ENCODE measurements around the gene GOLGA6L7. TPM values are rescaled to one million over a fixed set of nuclear protein-coding genes. Genes with fewer than 3 reads are reported as not detected.
"Not testable (repeated sequence)": the region's sequence is repeated elsewhere in the genome, so short reads cannot be mapped to it uniquely, and the experiment has no call there.

The GOLGA6L7 gene
- total RNA-seq, 1 donor from 2014 or later = not detected

DNA sequence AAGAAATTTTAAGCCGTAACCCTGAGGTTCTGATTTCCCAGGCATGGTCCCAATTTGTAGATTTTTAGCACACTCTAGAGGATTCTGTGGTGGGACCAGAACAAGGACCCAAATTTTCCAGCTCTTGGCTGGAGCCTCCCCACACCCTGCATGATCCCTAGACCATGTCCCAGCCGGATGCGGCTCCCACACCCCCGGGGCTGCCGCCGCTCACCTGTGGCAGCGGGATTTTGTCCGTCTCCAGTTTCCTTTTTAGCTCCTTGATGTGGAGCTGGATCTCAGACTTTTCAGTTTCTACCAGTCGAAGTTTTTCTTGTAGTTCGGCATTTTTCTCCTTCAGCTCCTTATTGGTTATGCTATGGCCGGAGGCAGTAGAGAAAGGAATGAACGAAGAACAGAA lies 4.9 kb downstream of the GOLGA6L7 start:
- not testable (repeated sequence) for H3K27me3 Mint-ChIP-seq (ENCODE audit: low read depth, unreplicated experiment); DNase-seq (ENCODE audit: low read depth); H3K9ac ChIP-seq (ENCODE audit: low read length); H4K20me1 ChIP-seq (ENCODE audit: insufficient read depth, low read length); H3K9me3 ChIP-seq (ENCODE audit: insufficient read depth, low read depth, low read length); H3K27ac Mint-ChIP-seq (ENCODE audit: unreplicated experiment); FAIRE-seq; H3K4me3 Mint-ChIP-seq (ENCODE audit: unreplicated experiment); H3K79me2 ChIP-seq (ENCODE audit: insufficient read depth, low read length); H3K36me3 ChIP-seq (ENCODE audit: insufficient read depth, low read length); H3K4me1 Mint-ChIP-seq (ENCODE audit: low read depth, unreplicated experiment); H3K4me1 ChIP-seq (ENCODE audit: insufficient read depth, low read length); H3K4me3 ChIP-seq (ENCODE audit: insufficient read depth, low read depth, low read length); H2AFZ ChIP-seq (ENCODE audit: low read depth, low read length); H3K27me3 ChIP-seq (ENCODE audit: insufficient read depth, low read length); H3K36me3 Mint-ChIP-seq (ENCODE audit: low read depth, unreplicated experiment); H3K4me2 ChIP-seq (ENCODE audit: low read length); H3K9me3 Mint-ChIP-seq (ENCODE audit: unreplicated experiment); H3K27ac ChIP-seq (ENCODE audit: low read depth, low read length)

DNA sequence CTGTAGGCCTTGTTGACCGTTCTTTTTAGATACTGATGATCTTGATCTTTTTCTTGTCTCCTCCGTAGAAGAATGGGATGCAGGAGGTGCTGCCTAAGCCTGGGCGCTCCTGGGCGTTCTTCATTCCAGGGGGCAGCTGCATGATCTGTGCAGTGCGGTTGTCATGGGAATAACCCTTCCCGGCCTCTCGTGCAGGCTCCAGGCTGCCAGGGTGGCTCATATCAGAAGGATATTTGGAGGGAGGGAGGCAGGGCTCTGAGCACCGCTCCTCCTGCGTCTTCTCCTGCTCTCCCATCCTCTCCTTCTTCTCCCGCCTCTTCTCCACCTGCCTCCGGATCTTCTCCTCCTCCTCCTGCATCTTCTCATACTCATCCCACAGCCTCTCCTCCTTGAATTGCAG lies 6.2 kb downstream of the GOLGA6L7 start:
- H3K36me3 ChIP-seq (ENCODE audit: insufficient read depth, low read length); FAIRE-seq; H3K4me3 ChIP-seq (ENCODE audit: insufficient read depth, low read depth, low read length); H3K4me1 Mint-ChIP-seq (ENCODE audit: low read depth, unreplicated experiment); H3K27me3 Mint-ChIP-seq (ENCODE audit: low read depth, unreplicated experiment); H3K9me3 Mint-ChIP-seq (ENCODE audit: unreplicated experiment); H2AFZ ChIP-seq (ENCODE audit: low read depth, low read length); DNase-seq (ENCODE audit: low read depth); H3K9me3 ChIP-seq (ENCODE audit: insufficient read depth, low read depth, low read length); H3K27ac ChIP-seq (ENCODE audit: low read depth, low read length); H3K9ac ChIP-seq (ENCODE audit: low read length); H4K20me1 ChIP-seq (ENCODE audit: insufficient read depth, low read length); H3K36me3 Mint-ChIP-seq (ENCODE audit: low read depth, unreplicated experiment); H3K4me2 ChIP-seq (ENCODE audit: low read length); H3K79me2 ChIP-seq (ENCODE audit: insufficient read depth, low read length); H3K27ac Mint-ChIP-seq (ENCODE audit: unreplicated experiment); H3K4me1 ChIP-seq (ENCODE audit: insufficient read depth, low read length); H3K4me3 Mint-ChIP-seq (ENCODE audit: unreplicated experiment); H3K27me3 ChIP-seq (ENCODE audit: insufficient read depth, low read length): not testable (repeated sequence)

DNA sequence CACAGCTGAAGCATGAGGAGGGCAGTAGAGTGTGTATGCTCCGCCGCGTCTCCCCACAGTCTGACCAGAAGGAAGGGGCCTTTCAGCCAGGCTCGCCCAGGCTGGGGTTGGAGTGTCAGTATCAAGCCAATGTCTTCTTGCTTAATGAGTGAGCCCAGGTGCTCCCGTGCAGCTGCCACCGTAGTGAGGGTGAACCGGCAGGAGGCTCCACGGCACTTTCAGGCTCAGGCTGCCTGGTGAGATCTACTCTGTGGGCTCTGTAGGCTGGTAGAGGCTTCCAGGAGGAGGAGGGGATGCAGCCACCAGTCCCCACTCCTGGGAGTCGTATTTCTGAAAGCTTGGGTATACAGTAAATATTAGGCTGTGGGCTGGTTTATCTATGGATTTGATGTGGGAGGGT lies 8.2 kb downstream of the GOLGA6L7 start:
- H3K27me3 ChIP-seq (ENCODE audit: insufficient read depth, low read length); FAIRE-seq; H3K27ac ChIP-seq (ENCODE audit: low read depth, low read length); H3K36me3 Mint-ChIP-seq (ENCODE audit: low read depth, unreplicated experiment); H3K4me3 ChIP-seq (ENCODE audit: insufficient read depth, low read depth, low read length); H2AFZ ChIP-seq (ENCODE audit: low read depth, low read length); H3K27ac Mint-ChIP-seq (ENCODE audit: unreplicated experiment); H3K79me2 ChIP-seq (ENCODE audit: insufficient read depth, low read length); H3K27me3 Mint-ChIP-seq (ENCODE audit: low read depth, unreplicated experiment); H3K4me3 Mint-ChIP-seq (ENCODE audit: unreplicated experiment); H3K9me3 Mint-ChIP-seq (ENCODE audit: unreplicated experiment); H3K9me3 ChIP-seq (ENCODE audit: insufficient read depth, low read depth, low read length); H3K4me1 ChIP-seq (ENCODE audit: insufficient read depth, low read length); H4K20me1 ChIP-seq (ENCODE audit: insufficient read depth, low read length); H3K4me2 ChIP-seq (ENCODE audit: low read length); DNase-seq (ENCODE audit: low read depth); H3K4me1 Mint-ChIP-seq (ENCODE audit: low read depth, unreplicated experiment); H3K36me3 ChIP-seq (ENCODE audit: insufficient read depth, low read length); H3K9ac ChIP-seq (ENCODE audit: low read length): not testable (repeated sequence)

DNA sequence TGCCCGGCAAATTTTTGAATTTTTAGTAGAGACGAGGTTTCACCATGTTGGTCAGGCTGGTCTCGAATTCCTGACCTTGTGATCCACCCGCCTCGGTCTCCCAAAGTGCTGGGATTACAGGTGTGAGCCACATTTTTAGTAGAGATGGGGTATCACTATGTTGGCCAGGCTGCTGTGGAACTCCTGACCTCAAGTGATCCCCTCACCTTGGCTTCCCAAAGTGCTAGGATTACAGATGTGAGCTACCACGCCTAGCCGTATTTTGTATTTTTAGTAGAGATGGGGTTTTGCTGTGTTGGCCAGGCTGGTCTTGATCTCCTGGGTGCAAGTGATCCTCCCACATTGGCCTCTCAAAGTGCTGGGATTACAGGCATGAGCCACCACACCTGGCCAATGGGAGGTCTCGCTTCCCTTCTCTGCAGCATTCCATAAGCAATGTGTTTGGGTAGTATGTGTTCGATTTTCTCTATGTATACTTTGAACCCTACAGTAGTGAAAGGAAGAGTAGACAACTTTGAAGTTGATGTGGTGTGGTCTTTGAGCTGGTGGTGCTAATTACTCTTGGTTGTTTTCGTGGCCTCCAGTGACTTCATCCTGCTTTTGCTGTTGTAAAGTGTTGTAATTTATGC lies 13.4 kb downstream of the GOLGA6L7 start:
- not testable (repeated sequence) for FAIRE-seq; H3K9me3 Mint-ChIP-seq (ENCODE audit: unreplicated experiment); H2AFZ ChIP-seq (ENCODE audit: low read depth, low read length)

DNA sequence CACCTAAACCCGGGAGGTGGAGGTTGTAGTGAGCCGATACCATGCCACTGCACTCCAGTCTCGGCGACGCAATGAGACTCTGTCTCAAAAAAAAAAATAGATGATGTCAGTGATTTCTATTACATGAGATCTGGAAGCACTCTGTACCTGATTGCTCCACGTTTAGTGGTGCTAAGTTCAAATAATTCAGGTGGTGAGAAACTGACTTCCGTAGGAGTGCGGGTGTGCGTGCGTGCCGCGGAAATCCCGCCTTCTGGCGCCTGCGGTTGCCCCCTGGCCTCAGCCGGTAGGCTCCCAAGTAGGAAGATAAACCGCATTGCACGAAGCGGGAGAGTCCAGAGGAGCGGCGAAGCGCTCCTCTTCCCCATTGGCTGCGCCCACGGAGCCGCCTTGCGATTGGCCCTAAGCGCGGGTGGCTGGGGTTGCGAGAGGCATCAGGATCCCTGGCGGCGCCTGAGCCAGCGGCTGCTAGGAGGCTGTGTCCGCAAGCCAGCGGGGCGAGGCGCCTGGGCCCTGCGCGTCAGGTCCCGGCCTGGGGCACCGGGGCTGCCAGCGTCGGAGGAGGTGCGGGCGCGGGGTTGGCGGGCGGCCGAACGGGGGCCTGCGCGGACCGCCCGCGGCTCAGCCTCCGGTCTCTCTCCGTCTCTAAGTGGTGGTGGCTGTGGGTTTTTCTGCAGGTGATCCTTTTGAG lies 16.4 kb downstream of the GOLGA6L7 start:
- not testable (repeated sequence) for H3K27ac ChIP-seq (ENCODE audit: low read depth, low read length); FAIRE-seq; H3K4me1 ChIP-seq (ENCODE audit: insufficient read depth, low read length); H3K27ac Mint-ChIP-seq (ENCODE audit: unreplicated experiment); H3K36me3 ChIP-seq (ENCODE audit: insufficient read depth, low read length); H3K36me3 Mint-ChIP-seq (ENCODE audit: low read depth, unreplicated experiment); H3K9me3 Mint-ChIP-seq (ENCODE audit: unreplicated experiment); H3K9me3 ChIP-seq (ENCODE audit: insufficient read depth, low read depth, low read length); H4K20me1 ChIP-seq (ENCODE audit: insufficient read depth, low read length); H3K4me1 Mint-ChIP-seq (ENCODE audit: low read depth, unreplicated experiment); H3K79me2 ChIP-seq (ENCODE audit: insufficient read depth, low read length); H3K9ac ChIP-seq (ENCODE audit: low read length); H3K27me3 Mint-ChIP-seq (ENCODE audit: low read depth, unreplicated experiment); H3K27me3 ChIP-seq (ENCODE audit: insufficient read depth, low read length)
- H2AFZ ChIP-seq (ENCODE audit: low read depth, low read length) = peak overlapping the region; percentile 66
- H3K4me3 Mint-ChIP-seq (ENCODE audit: unreplicated experiment) = peak overlapping the region; percentile 81
- H3K4me3 ChIP-seq (ENCODE audit: insufficient read depth, low read depth, low read length) = peak overlapping the region; percentile 48
- peak overlapping the region; percentile 83 for H3K4me2 ChIP-seq (ENCODE audit: low read length)
- peak; percentile 77 for DNase-seq (ENCODE audit: low read depth)

More for the DNA sequence above, 13.4 kb downstream of the GOLGA6L7 start:
- H3K36me3 ChIP-seq (ENCODE audit: insufficient read depth, low read length); H3K36me3 Mint-ChIP-seq (ENCODE audit: low read depth, unreplicated experiment); H3K9ac ChIP-seq (ENCODE audit: low read length); H3K4me3 ChIP-seq (ENCODE audit: insufficient read depth, low read depth, low read length); H3K27ac Mint-ChIP-seq (ENCODE audit: unreplicated experiment); H3K4me3 Mint-ChIP-seq (ENCODE audit: unreplicated experiment); H3K4me1 Mint-ChIP-seq (ENCODE audit: low read depth, unreplicated experiment); H3K27me3 ChIP-seq (ENCODE audit: insufficient read depth, low read length); H4K20me1 ChIP-seq (ENCODE audit: insufficient read depth, low read length); H3K4me1 ChIP-seq (ENCODE audit: insufficient read depth, low read length); H3K79me2 ChIP-seq (ENCODE audit: insufficient read depth, low read length); H3K4me2 ChIP-seq (ENCODE audit: low read length); H3K9me3 ChIP-seq (ENCODE audit: insufficient read depth, low read depth, low read length); H3K27ac ChIP-seq (ENCODE audit: low read depth, low read length); H3K27me3 Mint-ChIP-seq (ENCODE audit: low read depth, unreplicated experiment); DNase-seq (ENCODE audit: low read depth): not testable (repeated sequence)

GRCh38 chr15:28821420-28821819 lies 27.0 kb downstream of the GOLGA6L7 start:
- not testable (repeated sequence) for H3K27ac Mint-ChIP-seq (ENCODE audit: unreplicated experiment); H3K9ac ChIP-seq (ENCODE audit: low read length); H3K27me3 Mint-ChIP-seq (ENCODE audit: low read depth, unreplicated experiment); H3K4me3 Mint-ChIP-seq (ENCODE audit: unreplicated experiment); H3K4me1 ChIP-seq (ENCODE audit: insufficient read depth, low read length); H2AFZ ChIP-seq (ENCODE audit: low read depth, low read length); FAIRE-seq; H3K4me1 Mint-ChIP-seq (ENCODE audit: low read depth, unreplicated experiment); H3K36me3 Mint-ChIP-seq (ENCODE audit: low read depth, unreplicated experiment); H3K9me3 ChIP-seq (ENCODE audit: insufficient read depth, low read depth, low read length); H3K36me3 ChIP-seq (ENCODE audit: insufficient read depth, low read length); H4K20me1 ChIP-seq (ENCODE audit: insufficient read depth, low read length); H3K4me2 ChIP-seq (ENCODE audit: low read length); H3K79me2 ChIP-seq (ENCODE audit: insufficient read depth, low read length); H3K4me3 ChIP-seq (ENCODE audit: insufficient read depth, low read depth, low read length); H3K27me3 ChIP-seq (ENCODE audit: insufficient read depth, low read length); DNase-seq (ENCODE audit: low read depth); H3K27ac ChIP-seq (ENCODE audit: low read depth, low read length); H3K9me3 Mint-ChIP-seq (ENCODE audit: unreplicated experiment)

Measured in astrocyte (in vitro differentiated cells and primary cell).